Activated T-helper 9 cell treated with anti-CD3 and anti-CD28 coated beads, Interleukin-2, amount 50 U/mL, for 16 hours (primary cell): ENCODE measurements around the gene SNTA1.
"Not testable (repeated sequence)": the region's sequence is repeated elsewhere in the genome, so short reads cannot be mapped to it uniquely, and the experiment has no call there.

Experiments
- DNase-seq: peaks from one replicate; pipeline ENCODE4 v3.0.0-alpha.2; 2020; ENCODE audit warnings: low read depth

The SNTA1 gene

DNA sequence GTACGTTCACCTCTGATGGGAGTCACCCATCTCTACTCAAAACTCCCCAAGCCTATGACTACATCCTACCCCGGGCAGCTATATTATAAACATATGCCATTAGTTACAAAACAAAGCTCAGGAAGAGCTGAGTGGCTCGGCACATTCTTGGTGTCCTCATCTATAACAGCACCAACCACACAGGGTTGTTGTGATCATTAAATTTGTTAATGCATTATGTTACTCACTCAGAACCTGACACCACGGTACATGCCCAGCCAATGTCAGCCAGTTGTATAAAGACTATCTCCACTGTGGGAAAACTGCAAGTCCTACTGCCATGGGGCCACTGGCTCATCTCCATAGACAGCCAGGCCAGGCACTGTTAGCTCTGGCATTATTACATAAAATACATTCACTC is 50.0 kb downstream of the SNTA1 start:
- DNase-seq: no peak

DNA sequence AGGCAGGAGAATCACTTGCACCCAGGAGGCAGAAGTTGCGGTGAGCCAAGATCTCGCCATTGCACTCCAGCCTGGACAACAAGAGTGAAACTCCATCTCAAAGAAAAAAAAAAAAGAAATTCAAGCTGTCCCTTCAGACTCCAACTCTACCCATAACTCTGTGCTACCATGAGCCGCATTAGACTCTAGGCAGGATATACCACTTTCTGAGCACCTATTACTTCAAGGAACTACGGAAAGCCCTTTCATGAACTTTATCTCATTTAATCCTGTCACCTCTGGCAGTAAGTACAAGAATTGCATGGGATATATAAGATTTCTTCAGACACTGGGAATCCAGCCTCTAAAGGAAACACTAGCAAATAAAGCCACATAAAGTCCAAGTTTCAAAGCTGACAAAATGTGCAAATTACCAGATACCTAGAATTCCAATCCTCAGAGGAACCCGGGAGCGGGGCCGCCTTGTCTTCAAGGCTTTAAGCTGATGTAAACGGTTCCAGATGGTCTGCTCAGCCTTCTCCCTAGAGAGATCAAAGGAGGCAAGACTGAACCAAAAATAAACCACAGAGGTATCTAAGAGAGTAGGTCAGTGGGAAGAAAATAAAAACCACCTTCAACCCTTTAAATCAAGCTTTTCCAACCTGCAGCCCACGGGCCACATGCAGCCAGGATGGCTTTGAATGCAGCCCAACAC is 51.7 kb downstream of the SNTA1 start:
- DNase-seq: no peak

DNA sequence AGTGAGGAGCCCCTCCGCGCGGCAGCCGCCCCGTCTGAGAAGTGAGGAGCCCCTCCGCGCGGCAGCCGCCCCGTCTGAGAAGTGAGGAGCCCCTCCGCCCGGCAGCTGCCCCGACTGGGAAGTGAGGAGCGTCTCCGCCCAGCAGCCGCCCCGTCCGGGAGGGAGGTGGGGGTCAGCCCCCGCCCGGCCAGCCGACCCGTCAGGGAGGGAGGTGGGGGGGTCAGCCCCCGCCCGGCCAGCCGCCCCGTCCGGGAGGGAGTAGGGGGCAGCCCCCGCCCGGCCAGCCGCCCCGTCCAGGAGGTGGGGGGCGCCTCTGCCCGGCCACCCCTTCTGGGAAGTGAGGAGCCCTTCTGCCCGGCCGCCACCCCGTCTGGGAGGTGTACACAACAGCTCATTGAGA is 54.2 kb downstream of the SNTA1 start:
- DNase-seq: not testable (repeated sequence)

DNA sequence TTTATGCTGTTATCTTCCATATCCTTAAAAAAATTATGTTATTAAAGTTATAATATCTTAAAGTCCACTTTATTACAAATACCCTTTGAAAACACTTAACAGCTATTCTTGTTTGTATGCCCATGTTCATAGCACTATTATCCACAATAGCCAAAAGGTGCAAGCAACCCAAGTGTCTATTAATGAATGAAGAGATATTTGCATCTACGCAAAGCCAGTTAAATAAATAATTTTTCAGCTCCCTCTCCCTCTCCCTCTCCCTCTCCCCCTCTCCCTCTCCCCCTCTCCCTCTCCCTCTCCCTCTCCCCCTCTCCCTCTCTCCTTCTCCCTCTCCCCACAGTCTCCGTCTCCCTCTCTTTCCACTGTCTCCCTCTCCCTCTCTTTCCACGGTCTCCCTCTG is 55.3 kb downstream of the SNTA1 start:
- DNase-seq: no peak

DNA sequence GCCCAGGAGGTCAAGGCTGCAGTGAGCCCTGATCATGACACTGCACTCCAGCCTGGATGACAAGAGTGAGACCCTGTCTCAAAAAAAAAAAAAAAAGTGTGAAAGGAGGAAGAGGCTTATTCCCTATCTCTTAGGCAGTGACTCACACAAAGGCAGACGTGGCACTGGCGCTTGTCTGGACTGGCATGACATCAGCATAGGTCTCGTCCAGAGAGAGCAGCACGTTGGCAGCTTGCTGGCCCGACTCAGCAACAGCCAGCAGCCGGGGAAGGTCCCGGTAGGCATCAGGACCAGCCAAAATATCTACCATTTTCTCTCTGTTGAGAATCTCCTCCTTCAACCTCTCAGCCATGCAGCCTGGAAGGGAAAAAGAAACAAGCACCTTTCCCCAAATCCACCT is 56.4 kb downstream of the SNTA1 start:
- DNase-seq: no peak

DNA sequence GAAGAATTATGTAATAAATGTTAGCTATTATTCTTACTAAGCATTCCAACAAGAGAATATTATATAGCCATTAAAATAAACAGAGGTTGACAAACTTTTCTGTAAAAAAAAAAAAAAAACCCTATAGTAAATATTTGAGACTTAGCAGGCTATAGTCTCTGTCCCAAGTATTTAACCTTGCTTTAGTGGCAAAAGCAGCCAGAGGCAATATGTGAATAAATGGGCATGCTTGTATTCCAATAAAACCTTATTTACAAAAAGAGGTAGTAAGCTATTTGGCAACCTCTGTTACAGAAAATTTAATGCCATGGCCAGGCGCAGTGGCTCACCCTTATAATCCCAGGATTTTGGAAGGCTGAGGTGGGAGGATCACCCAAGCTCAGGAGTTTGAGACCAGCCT is 56.9 kb downstream of the SNTA1 start:
- DNase-seq: no peak

DNA sequence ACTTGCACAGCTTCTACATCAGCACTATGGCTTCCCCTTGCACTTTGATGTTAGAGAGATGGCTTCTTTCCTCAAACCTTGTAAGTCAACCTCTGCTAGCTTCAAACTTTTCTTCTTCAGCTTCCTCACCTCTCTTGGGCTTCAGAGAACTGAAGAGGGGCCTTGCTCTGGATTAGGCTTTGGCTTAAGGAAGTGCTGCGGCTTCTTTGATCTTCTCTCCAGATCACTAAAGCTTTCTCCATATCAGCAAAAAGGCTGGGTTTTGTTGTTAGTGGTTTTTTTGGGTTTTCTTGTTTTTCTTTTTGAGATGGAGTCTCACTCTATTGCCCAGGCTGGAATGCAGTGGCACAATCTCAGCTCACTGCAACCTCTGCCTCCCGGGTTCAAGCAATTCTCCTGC is 66.2 kb downstream of the SNTA1 start:
- no peak for DNase-seq

DNA sequence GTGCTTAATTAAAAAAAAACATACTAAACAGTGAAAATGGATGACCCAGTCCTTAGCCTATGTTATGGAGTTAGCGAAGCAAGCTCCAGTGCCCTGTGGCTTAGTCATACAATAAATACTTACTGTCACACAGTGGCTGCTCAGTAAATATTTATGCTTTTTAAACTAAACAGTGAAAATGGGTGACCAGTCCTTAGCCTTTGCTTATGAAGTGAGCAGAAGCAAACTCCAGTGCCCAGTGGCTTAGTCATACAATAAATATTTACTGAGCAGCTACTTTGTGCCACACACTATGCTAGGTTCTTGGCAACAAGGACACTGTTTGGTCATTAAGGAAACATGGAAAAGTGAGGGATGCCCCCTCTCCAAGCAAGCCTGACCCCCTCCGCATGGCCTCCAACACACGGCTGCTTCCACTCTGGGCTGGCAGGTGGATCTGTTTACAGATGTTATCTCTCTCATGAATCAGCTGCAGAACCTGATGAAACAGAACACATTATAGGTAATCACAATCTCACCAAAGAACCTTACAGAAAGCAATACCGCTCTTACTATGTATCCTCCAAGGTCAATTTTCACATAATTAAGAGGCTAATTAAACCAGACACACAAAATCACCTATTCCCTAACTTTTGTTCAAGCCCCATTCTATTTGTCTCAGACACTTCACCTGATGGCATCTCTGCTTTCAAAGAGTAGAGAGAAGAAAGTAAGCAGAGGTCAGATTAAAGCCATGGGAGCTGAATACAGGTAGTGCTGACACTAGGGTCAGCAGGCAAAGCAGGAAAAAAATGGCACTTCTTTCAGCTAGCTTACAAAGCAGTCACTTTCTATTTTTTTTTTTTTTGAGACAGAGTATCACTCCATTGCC is 69.6 kb downstream of the SNTA1 start:
- DNase-seq: no peak

DNA sequence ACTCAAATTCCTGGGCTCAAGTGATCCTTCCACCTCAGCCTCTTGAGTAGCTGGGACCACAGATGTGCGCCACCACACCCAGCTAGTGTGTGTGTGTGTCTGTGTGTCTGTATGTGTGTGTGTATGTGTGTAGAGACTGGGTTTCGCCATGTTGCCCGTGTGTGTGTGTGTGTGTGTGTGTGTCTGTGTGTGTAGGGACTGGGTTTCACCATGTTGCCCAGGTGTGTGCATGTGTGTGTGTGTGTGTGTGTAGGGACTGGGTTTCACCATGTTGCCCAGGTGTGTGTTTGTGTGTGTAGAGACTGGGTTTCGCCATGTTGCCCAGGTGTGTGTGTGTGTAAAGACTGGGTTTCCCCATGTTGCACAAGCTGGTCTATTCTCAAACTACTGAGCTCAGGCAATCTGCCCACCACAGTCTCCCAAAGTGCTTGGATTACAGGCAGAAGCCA is 70.5 kb downstream of the SNTA1 start:
- no peak for DNase-seq

DNA sequence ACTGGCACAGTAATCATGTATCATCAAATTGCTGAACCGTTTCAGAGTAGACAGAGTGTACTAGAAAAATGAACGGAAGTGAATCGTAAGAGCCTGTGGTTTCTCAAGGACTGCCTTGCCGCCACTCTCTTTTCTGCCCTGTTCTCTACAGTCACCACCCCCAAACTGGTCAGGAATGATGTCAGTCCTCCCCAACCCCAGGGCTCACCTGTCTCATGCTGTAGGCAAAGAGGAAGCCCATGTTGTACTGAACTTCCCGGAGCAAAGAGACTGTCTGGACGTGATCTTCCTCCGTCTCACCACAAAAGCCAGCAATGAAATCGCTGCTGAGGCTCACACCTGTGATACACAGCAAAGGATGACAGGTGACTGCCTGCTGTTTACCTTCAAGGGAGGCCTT is 73.3 kb downstream of the SNTA1 start:
- peak; percentile 54 for DNase-seq

DNA sequence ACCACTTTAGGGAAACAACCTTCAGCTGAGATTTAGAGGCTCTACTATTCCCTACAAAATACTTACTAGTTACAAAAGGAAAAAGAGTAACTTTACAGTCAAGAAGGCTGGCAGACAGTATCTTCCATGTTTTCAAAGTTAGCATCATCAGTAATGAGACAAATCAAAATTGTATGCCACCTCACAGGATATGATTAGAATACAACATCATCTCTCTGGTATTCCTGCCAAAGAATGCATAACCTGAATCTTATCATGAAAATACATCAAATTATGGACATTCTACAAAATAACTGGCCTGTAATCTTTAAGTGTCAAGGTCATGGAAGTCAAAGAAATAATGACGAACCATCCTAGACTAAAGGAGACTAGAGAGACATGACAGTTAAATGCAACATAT is 80.7 kb downstream of the SNTA1 start:
- no peak for DNase-seq

DNA sequence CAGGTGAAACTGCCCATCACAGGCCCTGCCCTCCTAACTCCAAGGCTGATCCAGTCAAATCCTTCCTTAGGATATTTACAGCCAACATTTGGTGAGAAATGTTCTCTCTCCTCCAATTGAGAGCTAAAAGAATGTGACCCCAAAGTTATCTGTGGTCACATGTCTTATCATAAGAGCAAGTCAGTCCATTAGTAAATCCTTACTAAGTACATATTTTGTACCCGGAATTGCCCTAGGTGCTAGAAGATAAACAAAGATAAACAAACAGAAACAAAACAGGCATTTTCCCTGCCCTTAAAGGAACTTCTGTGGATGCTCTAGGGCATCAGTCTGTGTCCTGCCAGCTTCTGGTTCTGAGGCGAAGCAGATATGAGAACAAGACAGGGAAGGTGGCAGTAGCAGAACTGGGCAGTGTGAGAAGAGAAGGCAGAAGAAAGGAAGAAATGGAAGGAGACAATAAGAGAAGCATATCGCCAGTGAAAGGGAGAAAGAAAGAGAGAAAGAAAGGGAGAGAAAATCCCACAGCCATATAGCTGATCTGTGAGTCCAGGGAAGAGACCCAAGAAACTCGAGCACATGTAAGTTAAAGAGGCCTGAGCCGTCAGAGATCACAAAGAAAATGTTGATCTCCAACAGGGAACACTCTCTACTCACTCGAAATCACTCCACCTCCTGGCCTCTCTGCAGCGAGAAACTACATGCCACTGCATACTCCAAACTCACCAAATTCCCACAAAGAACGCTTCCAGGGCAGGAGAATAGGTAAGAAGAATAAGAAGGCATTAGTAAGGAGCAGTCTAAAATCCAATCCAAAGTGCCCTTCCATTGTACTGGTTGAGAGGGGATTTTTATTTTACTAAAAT is 83.9 kb downstream of the SNTA1 start:
- no peak for DNase-seq
